HepG2 (cell line): Measurements from ENCODE around the gene YWHAB. TPM values are rescaled to one million over a fixed set of nuclear protein-coding genes. Genes with fewer than 3 reads are reported as not detected.
A peak's percentile ranks its signal among the peaks of the same experiment; 100 is the strongest.

Source experiments
- CHCHD3 ChIP-seq: sonication (generic); formaldehyde crosslinking; IDR thresholded peaks from 2 replicates; pipeline ENCODE4 v1.8.0; 2022; ENCODE audit warnings: mild to moderate bottlenecking, missing genetic modification reagents, moderate library complexity
- FOXP1 ChIP-seq, 2 experiments: fragments of 450-650 bp in 1 of 2; IDR thresholded peaks; 2 replicates each; pipeline ENCODE4 v1.6.1; 2017 to 2018; ENCODE audit warnings: antibody characterized with exemption in 1 of 2
- HNRNPK ChIP-seq: fragments of 200-400 bp; formaldehyde crosslinking; IDR thresholded peaks from 2 replicates; pipeline ENCODE4 v1.6.1; 2018; ENCODE audit warnings: low read length, low read depth, moderate library complexity, mild to moderate bottlenecking; ENCODE audit not compliant: poor library complexity, severe bottlenecking
- MTA3 ChIP-seq: sonication (generic); formaldehyde crosslinking; IDR thresholded peaks from 2 replicates; pipeline ENCODE4 v1.4.0; 2020; ENCODE audit warnings: missing genetic modification reagents
- NFRKB ChIP-seq: fragments of 450-650 bp; IDR thresholded peaks from 2 replicates; pipeline ENCODE4 v1.6.1; 2017
- NONO ChIP-seq, 2 experiments: fragments of 450-650 bp in 1 of 2; sonication (generic) in 1 of 2; formaldehyde crosslinking in 1 of 2; IDR thresholded peaks in 1 of 2; conservative IDR thresholded peaks in 1 of 2; 2 replicates each; pipeline versions ENCODE4 v1.6.1 to v1.8.0; 2017 to 2022; ENCODE audit warnings: mild to moderate bottlenecking in 1 of 2, missing genetic modification reagents in 1 of 2, moderate library complexity in 1 of 2
- NR0B2 ChIP-seq: sonication (generic); formaldehyde crosslinking; IDR thresholded peaks from 2 replicates; pipeline ENCODE4 v1.4.0; 2020; ENCODE audit warnings: mild to moderate bottlenecking, missing genetic modification reagents
- RAD51 ChIP-seq: fragments of 450-650 bp; IDR thresholded peaks from 2 replicates; pipeline ENCODE4 v1.6.1; 2016; ENCODE audit warnings: borderline replicate concordance
- SMARCE1 ChIP-seq: fragments of 450-650 bp; IDR thresholded peaks from 2 replicates; pipeline ENCODE4 v1.6.1; 2017; ENCODE audit warnings: borderline replicate concordance
- ZBTB38 ChIP-seq: sonication (generic); formaldehyde crosslinking; IDR thresholded peaks from 2 replicates; pipeline ENCODE4 v1.5.1; 2020; ENCODE audit warnings: mild to moderate bottlenecking, missing genetic modification reagents
- ZNF446 ChIP-seq: sonication (generic); formaldehyde crosslinking; IDR thresholded peaks from 2 replicates; pipeline ENCODE4 v1.5.0; 2020; ENCODE audit warnings: mild to moderate bottlenecking, missing genetic modification reagents
- ZNF460 ChIP-seq: sonication (generic); formaldehyde crosslinking; IDR thresholded peaks from 2 replicates; pipeline ENCODE4 v1.5.1; 2020; ENCODE audit warnings: missing genetic modification reagents, mild to moderate bottlenecking, borderline replicate concordance
- ZNF547 ChIP-seq: sonication (generic); formaldehyde crosslinking; IDR thresholded peaks from 2 replicates; pipeline ENCODE4 v1.5.1; 2020; ENCODE audit warnings: mild to moderate bottlenecking, missing genetic modification reagents
- ZNF598 ChIP-seq: sonication (generic); formaldehyde crosslinking; IDR thresholded peaks from 2 replicates; pipeline ENCODE4 v1.5.1; 2020; ENCODE audit warnings: mild to moderate bottlenecking, missing genetic modification reagents, borderline replicate concordance
- ZNF672 ChIP-seq: sonication (generic); formaldehyde crosslinking; IDR thresholded peaks from 2 replicates; pipeline ENCODE4 v1.8.1; 2022; ENCODE audit warnings: missing genetic modification reagents
- ZNF782 ChIP-seq: sonication (generic); formaldehyde crosslinking; IDR thresholded peaks from 2 replicates; pipeline ENCODE4 v1.4.0; 2020; ENCODE audit warnings: missing genetic modification reagents, mild to moderate bottlenecking, borderline replicate concordance
- polyA plus RNA-seq, 8 experiments: library from polyadenylated mRNA; depleted of rRNA in 3 of 8; stranded (reverse) in 7 of 8; unstranded in 1 of 8; fragments of >200 nt; fragmentation: Illumina TruSeq in 4 of 8; extraction: Trizol in 4 of 8; gene quantifications; 2 replicates each; pipeline versions ENCODE4 v1.2.1 to v1.2.3, GENCODE V29; 2011 to 2016; ENCODE audit warnings: low read depth in 4 of 8, missing spikeins in 1 of 8, mixed read lengths in 1 of 8; ENCODE audit not compliant: insufficient read depth in 1 of 8
- total RNA-seq, 5 experiments: library from RNA; depleted of rRNA; stranded (reverse); fragments of >200 nt; fragmentation: Illumina TruSeq; extraction: Trizol; gene quantifications; 2 replicates each; pipeline ENCODE4 v1.2.3, GENCODE V29; 2016; ENCODE audit warnings: low read depth in 1 of 5
- TF ChIP-seq, protein P1 (sequence below): sonication (generic); formaldehyde crosslinking; IDR thresholded peaks from 2 replicates; pipeline ENCODE4 v1.4.0; 2020; ENCODE audit warnings: low read depth, missing genetic modification reagents
- TF ChIP-seq, protein P2 (sequence below): sonication (generic); formaldehyde crosslinking; IDR thresholded peaks from 2 replicates; pipeline ENCODE4 v1.4.0; 2020; ENCODE audit warnings: missing genetic modification reagents
- TF ChIP-seq, protein P3 (sequence below): sonication (generic); formaldehyde crosslinking; IDR thresholded peaks from 2 replicates; pipeline ENCODE4 v1.5.0; 2020; ENCODE audit warnings: mild to moderate bottlenecking, missing genetic modification reagents, borderline replicate concordance

Gene YWHAB
- total and polyA plus RNA-seq, 2 of the 13 experiments (the other 11 are each of a cell fraction or from before 2014, with no cell fraction given), result 77.2 to 121 TPM

- TF ChIP-seq, protein P1, sequence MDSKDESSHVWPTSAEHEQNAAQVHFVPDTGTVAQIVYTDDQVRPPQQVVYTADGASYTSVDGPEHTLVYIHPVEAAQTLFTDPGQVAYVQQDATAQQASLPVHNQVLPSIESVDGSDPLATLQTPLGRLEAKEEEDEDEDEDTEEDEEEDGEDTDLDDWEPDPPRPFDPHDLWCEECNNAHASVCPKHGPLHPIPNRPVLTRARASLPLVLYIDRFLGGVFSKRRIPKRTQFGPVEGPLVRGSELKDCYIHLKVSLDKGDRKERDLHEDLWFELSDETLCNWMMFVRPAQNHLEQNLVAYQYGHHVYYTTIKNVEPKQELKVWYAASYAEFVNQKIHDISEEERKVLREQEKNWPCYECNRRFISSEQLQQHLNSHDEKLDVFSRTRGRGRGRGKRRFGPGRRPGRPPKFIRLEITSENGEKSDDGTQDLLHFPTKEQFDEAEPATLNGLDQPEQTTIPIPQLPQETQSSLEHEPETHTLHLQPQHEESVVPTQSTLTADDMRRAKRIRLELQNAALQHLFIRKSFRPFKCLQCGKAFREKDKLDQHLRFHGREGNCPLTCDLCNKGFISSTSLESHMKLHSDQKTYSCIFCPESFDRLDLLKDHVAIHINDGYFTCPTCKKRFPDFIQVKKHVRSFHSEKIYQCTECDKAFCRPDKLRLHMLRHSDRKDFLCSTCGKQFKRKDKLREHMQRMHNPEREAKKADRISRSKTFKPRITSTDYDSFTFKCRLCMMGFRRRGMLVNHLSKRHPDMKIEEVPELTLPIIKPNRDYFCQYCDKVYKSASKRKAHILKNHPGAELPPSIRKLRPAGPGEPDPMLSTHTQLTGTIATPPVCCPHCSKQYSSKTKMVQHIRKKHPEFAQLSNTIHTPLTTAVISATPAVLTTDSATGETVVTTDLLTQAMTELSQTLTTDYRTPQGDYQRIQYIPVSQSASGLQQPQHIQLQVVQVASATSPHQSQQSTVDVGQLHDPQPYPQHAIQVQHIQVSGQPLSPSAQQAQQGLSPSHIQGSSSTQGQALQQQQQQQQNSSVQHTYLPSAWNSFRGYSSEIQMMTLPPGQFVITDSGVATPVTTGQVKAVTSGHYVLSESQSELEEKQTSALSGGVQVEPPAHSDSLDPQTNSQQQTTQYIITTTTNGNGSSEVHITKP (CRISPR knock-in tag), result peak; percentile 81
- no peak for TF ChIP-seq ZNF460
- peak; percentile 75 for TF ChIP-seq RAD51
- peak; percentile 79; the same call in 1 of the 2 replicates for TF ChIP-seq ZBTB38 (CRISPR knock-in tag)
- TF ChIP-seq ZNF782 (CRISPR knock-in tag), result peak; percentile 52; the same call in 1 of the 2 replicates
- TF ChIP-seq MTA3 (CRISPR knock-in tag), result no peak
- 0 out of 2 replicates have a peak, but pooled peaks have one; percentile 14 for TF ChIP-seq CHCHD3 (CRISPR knock-in tag)
- no peak for TF ChIP-seq FOXP1 (IDR thresholded peaks at IDR 0.05)
- peak; percentile 32 for TF ChIP-seq FOXP1 (CRISPR knock-in tag; IDR thresholded peaks at IDR 0.05)
- peak; percentile 59 for TF ChIP-seq NR0B2 (CRISPR knock-in tag)
- TF ChIP-seq, protein P2, sequence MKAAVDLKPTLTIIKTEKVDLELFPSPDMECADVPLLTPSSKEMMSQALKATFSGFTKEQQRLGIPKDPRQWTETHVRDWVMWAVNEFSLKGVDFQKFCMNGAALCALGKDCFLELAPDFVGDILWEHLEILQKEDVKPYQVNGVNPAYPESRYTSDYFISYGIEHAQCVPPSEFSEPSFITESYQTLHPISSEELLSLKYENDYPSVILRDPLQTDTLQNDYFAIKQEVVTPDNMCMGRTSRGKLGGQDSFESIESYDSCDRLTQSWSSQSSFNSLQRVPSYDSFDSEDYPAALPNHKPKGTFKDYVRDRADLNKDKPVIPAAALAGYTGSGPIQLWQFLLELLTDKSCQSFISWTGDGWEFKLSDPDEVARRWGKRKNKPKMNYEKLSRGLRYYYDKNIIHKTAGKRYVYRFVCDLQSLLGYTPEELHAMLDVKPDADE (CRISPR knock-in tag), result 0 out of 2 replicates have a peak, but pooled peaks have one; percentile 59
- peak; percentile 85 for TF ChIP-seq ZNF598 (CRISPR knock-in tag)
- no peak for TF ChIP-seq NONO (IDR thresholded peaks at IDR 0.05)
- TF ChIP-seq NONO (CRISPR knock-in tag; conservative IDR thresholded peaks at IDR 0.05), result peak; percentile 96
- TF ChIP-seq ZNF672, result no peak
- no peak for TF ChIP-seq SMARCE1
- TF ChIP-seq NFRKB, result no peak
- TF ChIP-seq ZNF547 (CRISPR knock-in tag), result no peak
- peak; percentile 56; the same call in 1 of the 2 replicates for TF ChIP-seq ZNF446
- peak; percentile 97 for TF ChIP-seq HNRNPK
- TF ChIP-seq, protein P3, sequence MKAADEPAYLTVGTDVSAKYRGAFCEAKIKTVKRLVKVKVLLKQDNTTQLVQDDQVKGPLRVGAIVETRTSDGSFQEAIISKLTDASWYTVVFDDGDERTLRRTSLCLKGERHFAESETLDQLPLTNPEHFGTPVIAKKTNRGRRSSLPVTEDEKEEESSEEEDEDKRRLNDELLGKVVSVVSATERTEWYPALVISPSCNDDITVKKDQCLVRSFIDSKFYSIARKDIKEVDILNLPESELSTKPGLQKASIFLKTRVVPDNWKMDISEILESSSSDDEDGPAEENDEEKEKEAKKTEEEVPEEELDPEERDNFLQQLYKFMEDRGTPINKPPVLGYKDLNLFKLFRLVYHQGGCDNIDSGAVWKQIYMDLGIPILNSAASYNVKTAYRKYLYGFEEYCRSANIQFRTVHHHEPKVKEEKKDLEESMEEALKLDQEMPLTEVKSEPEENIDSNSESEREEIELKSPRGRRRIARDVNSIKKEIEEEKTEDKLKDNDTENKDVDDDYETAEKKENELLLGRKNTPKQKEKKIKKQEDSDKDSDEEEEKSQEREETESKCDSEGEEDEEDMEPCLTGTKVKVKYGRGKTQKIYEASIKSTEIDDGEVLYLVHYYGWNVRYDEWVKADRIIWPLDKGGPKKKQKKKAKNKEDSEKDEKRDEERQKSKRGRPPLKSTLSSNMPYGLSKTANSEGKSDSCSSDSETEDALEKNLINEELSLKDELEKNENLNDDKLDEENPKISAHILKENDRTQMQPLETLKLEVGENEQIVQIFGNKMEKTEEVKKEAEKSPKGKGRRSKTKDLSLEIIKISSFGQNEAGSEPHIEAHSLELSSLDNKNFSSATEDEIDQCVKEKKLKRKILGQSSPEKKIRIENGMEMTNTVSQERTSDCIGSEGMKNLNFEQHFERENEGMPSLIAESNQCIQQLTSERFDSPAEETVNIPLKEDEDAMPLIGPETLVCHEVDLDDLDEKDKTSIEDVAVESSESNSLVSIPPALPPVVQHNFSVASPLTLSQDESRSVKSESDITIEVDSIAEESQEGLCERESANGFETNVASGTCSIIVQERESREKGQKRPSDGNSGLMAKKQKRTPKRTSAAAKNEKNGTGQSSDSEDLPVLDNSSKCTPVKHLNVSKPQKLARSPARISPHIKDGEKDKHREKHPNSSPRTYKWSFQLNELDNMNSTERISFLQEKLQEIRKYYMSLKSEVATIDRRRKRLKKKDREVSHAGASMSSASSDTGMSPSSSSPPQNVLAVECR (CRISPR knock-in tag), result peak; percentile 97
Observed at GRCh38 chr20:44885392-44886265, at the start of gene YWHAB (continued).
